IMR-90 (cell line): Measurements from ENCODE around the gene SMCO4.

Experiments
- CTCF ChIP-seq: conservative IDR thresholded peaks from 2 replicates; pipeline ENCODE4 v1.5.1; 2012; ENCODE audit warnings: mild to moderate bottlenecking, low read depth, low read length, improper control_type of control experiment
- ELK1 ChIP-seq: fragments of 150-350 bp; IDR thresholded peaks from 2 replicates; pipeline ENCODE4 v1.6.1; 2016; ENCODE audit warnings: low read depth, mild to moderate bottlenecking, low read length, moderate library complexity, borderline replicate concordance
- POLR2A ChIP-seq: IDR thresholded peaks from 2 replicates; pipeline ENCODE4 v1.6.1; 2012; ENCODE audit warnings: mild to moderate bottlenecking, low read depth, low read length
- RAD21 ChIP-seq: IDR thresholded peaks from 2 replicates; pipeline ENCODE4 v1.6.1; 2012; ENCODE audit warnings: low read length, improper control_type of control experiment
- RFX5 ChIP-seq: IDR thresholded peaks from 2 replicates; pipeline ENCODE4 v1.8.0; 2012; ENCODE audit warnings: low read depth, mild to moderate bottlenecking, low read length, moderate library complexity
- TF ChIP-seq, protein P1 (sequence below): fragments of 150-350 bp; IDR thresholded peaks from 2 replicates; pipeline ENCODE4 v1.6.1; 2017; ENCODE audit warnings: mild to moderate bottlenecking, antibody characterized with exemption, low read length, low read depth

DNA sequence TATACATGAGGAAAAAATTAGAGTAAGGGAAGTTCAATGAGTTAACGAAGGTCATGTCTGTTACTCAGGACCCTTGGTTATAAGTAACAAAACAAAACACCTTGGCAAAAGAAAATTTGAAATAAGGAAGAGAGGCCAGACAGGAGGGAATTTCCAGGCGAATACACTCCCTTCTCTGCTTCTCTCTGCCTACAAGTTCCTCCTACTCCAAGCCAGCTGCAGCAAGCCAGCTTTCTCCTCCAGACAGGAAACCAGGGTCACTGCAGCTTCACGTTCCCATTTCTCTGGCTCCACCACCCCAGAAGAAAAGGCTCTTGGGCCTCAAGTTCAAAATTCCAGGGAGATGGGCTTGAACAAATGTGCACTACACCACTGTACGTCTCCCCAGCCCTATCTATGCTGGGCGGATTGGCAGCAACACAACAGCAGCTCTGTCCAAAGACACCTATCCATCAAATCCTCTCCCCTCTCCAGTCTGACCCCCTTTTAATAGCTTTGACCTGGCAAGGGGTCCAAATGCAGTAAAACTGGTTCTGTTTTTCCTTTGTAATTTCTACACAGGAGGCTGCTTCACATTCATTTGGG lies 27.7 kb downstream of the SMCO4 start:
- TF ChIP-seq POLR2A, result no peak
- no peak for TF ChIP-seq CTCF
- no peak for TF ChIP-seq ELK1
- TF ChIP-seq, protein P1, sequence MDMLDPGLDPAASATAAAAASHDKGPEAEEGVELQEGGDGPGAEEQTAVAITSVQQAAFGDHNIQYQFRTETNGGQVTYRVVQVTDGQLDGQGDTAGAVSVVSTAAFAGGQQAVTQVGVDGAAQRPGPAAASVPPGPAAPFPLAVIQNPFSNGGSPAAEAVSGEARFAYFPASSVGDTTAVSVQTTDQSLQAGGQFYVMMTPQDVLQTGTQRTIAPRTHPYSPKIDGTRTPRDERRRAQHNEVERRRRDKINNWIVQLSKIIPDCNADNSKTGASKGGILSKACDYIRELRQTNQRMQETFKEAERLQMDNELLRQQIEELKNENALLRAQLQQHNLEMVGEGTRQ, result no peak
- TF ChIP-seq RFX5, result no peak
- no peak for TF ChIP-seq RAD21
